Heart left ventricle (tissue), 16 donors: ENCODE results near the gene ENTPD8. TPM values are rescaled to one million over a fixed set of nuclear protein-coding genes. Genes with fewer than 3 reads are reported as not detected.

Experiments used
- ATAC-seq, 4 donors: fragments of 200-7000 bp; cut with Tn5 transposase; one replicate each; pipeline ENCODE4 v1.9.1; 2020 to 2022; ENCODE audit warnings: moderate library complexity in 4 of 4, mild to moderate bottlenecking in 3 of 4, moderate number of reproducible peaks in 1 of 4
- DNase-seq, 5 donors: peaks; one replicate each; pipeline ENCODE4 v3.0.0-alpha.2; 2020
- H3K27ac ChIP-seq, 12 donors: fragments of 200-600 bp; sonication (generic) in 4 of 12; one replicate each; pipeline versions ENCODE4 v1.5.0 to v1.8.0; 2016 to 2022; ENCODE audit warnings: mild to moderate bottlenecking in 2 of 12
- H3K27me3 ChIP-seq, 9 donors: fragments of 200-600 bp; sonication (generic) in 2 of 9; one replicate each; pipeline versions ENCODE4 v1.5.1 to v1.8.0; 2016 to 2022; ENCODE audit warnings: mild to moderate bottlenecking in 3 of 9
- H3K36me3 ChIP-seq, 9 donors: fragments of 200-600 bp; sonication (generic) in 2 of 9; one replicate each; pipeline versions ENCODE4 v1.5.0 to v1.8.0; 2018 to 2022; ENCODE audit warnings: mild to moderate bottlenecking in 2 of 9
- H3K4me1 ChIP-seq, 12 donors: fragments of 200-600 bp; sonication (generic) in 4 of 12; one replicate each; pipeline versions ENCODE4 v1.5.0 to v1.8.0; 2016 to 2022; ENCODE audit warnings: mild to moderate bottlenecking in 3 of 12
- H3K4me3 ChIP-seq, 12 donors: fragments of 200-600 bp; sonication (generic) in 4 of 12; one replicate each; pipeline versions ENCODE4 v1.5.0 to v1.8.0; 2017 to 2022; ENCODE audit warnings: mild to moderate bottlenecking in 9 of 12, moderate library complexity in 4 of 12
- H3K9me3 ChIP-seq, 12 donors: fragments of 200-600 bp; sonication (generic) in 4 of 12; one replicate each; pipeline versions ENCODE4 v1.5.0 to v1.8.0; 2016 to 2022; ENCODE audit warnings: mild to moderate bottlenecking in 1 of 12
- CTCF ChIP-seq, 12 donors: fragments of 200-600 bp; sonication (generic) in 4 of 12; IDR thresholded peaks; one replicate each; pipeline versions ENCODE4 v1.5.0 to v1.8.0; 2018 to 2022; ENCODE audit warnings: antibody characterized with exemption in 12 of 12, mild to moderate bottlenecking in 5 of 12
- POLR2A ChIP-seq, 2 donors: fragments of 450-650 bp; IDR thresholded peaks; one replicate each; pipeline ENCODE4 v1.6.1; 2017; ENCODE audit warnings: antibody characterized with exemption in 2 of 2, mild to moderate bottlenecking in 2 of 2, moderate library complexity in 2 of 2
- WGBS, 4 donors: extraction: QIAGEN DNeasy Blood & Tissue Kit in 2 of 4; methylation state at CpG; one replicate each; pipeline versions ENCODE4 v1.1.5 to v1.1.7; 2013 to 2018; 5-methylcytosine and 5-hydroxymethylcytosine counted together
- intact Hi-C, 10 donors: fragments of 100-400 bp; cut with DNase I; formaldehyde crosslinking; loops; one replicate each; pipeline versions ENCODE4 v1.11.1 to v1.14.2; 2022
- polyA plus RNA-seq, 2 donors: library from polyadenylated mRNA; stranded (reverse); fragments of 200-250 nt; gene quantifications; one replicate each; pipeline ENCODE4 v1.2.3, GENCODE V29; 2013
- total RNA-seq, 9 donors: library from RNA; depleted of rRNA in 2 of 9; stranded (reverse); fragments of >200 nt in 2 of 9; fragmentation: NEBNext Ultra II Directional in 3 of 9; extraction: Animal tissue kit (Norgen Biotek cat#: 25700) in 3 of 9; gene quantifications; one replicate each; pipeline versions ENCODE4 v1.1.0 to v1.2.4, GENCODE V29; 2016 to 2023
- donor health status: ischemic (EF 13 %, LVEDD 7.1; RV severe dilation, severe dysfunction).
- donor health status: healthy with polysubstance abuse.
- donor health status: DM: no; HTN: yes; CAD: no.
- donor health status: DM: no; HTN: no; CAD: no.
- donor health status: ischemic (EF 25% LVEDD 6.9; RV normal size, moderate dysfunction).
- donor health status: ischemic (EF 25% LVEDD 5.7; RV mildly dilated, moderate dysfunction).
- donor health status: healthy.
- donor health status: DM: yes; HTN: yes; CAD: no.
- donor health status: ischemic (EF 35%, LVEDD 5.7; RV mildly dilated, moderate dysfunction).
- donor health status: nonischemic (EF 11% LVEDD 7.7; RV severe dilation, severe dysfunction).
- donor health status: DM: yes; HTN: yes; CAD: no.
- donor health status: PGD.
- donor health status: ischemic (EF 29% LVEDD 5.4; RV normal size, mild dysfunction).
- donor health status: nonischemic (EF 23%, LVEDD 6.1; RV moderate dilation, normal function).

Gene ENTPD8
- total and polyA plus RNA-seq, 11 donors, result not detected

DNA sequence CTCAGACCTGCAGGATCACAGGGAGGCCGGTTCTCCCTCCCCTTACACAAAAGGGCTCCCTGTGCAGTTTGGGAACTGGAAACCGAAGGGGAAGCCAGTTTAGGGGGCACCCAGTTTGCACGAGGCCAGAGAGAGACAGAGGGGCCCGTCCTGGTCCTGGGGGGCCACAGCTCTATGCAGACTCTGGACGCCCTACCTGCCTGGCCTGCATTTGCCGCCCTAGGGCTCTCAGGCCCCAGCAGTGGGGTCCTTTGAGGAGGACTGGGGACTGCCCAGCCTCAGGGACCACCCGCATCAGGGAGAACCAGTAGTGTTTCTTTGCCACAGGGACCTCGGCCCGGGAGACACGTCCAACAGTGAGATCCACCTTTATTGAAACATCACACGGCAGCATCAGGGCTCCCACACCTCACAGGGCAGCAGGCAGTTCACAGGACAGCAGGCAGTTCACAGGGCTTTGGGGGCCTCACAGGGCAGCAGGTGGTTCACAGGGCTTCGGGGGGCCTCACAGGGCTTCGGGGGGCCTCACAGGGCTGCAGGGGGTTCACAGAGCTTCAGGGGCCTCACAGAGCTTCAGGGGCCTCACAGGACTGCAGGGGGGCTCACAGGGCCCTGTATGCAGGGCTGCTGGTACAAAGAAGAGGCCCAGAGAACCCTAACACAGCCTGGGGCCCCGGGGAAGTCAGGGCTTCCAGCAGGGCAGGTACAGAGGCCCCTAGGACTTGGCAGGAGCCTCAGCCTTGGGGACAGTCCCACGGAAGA, 18.6 kb upstream of the ENTPD8 start:
- 53 to 58% (median 56%) methylated on average over 9 to 15 of the region's 15 CpGs for WGBS, 4 donors
- Histone ChIP-seq H3K4me3 (peak overlapping the region in 11 of 12 donors; percentile 22 to 95 (median 68)), H3K4me1 (peaks cover 3 to 45% (median 18%) of the 10 kb centered on the region in 12 donors)

GRCh38 chr9:137459152-137459600, 18.0 kb upstream of the ENTPD8 start, which contains the start of gene NSMF:
TSS of gene NSMF (minus strand) at chr9:137459334. CDS start at chr9:137459102, 232 bp downstream.
- peak within 1 kb of the TSS; percentile 44 to 95 (median 68) for H3K4me3 ChIP-seq
- H3K36me3 ChIP-seq, result peaks cover 0 to 16% (median 3%) of the 10 kb centered on the region in 9 donors
- ATAC-seq, result peak; percentile 87 to 95 (median 90)
- H3K27me3 ChIP-seq, result peaks cover 0 to 7% (median 0%) of the 10 kb centered on the region in 9 donors
- intact Hi-C loops, result no loop called here
- WGBS, 4 donors, result 1 to 2% (median 1%) methylated on average over 12 to 62 of the region's 62 CpGs
- peaks cover 3 to 51% (median 23%) of the 10 kb centered on the region in 12 donors for H3K4me1 ChIP-seq
- H3K27ac ChIP-seq, result peak within 1 kb of the TSS in 9 of 12 donors; percentile 59 to 83 (median 77)
- no peaks in the 10 kb centered on the region for H3K9me3 ChIP-seq
- peak; percentile 95 to 98 (median 96) for DNase-seq
- peak; percentile 52 to 55 for TF ChIP-seq POLR2A (IDR thresholded peaks at IDR 0.05)
- no peak for TF ChIP-seq CTCF (IDR thresholded peaks at IDR 0.05)

More for the DNA sequence above, 18.6 kb upstream of the ENTPD8 start:
- Histone ChIP-seq H3K27me3 (peaks cover 0 to 7% (median 0%) of the 10 kb centered on the region in 9 donors), H3K9me3 (no peaks in the 10 kb centered on the region), H3K27ac (peak overlapping the region in 9 of 12 donors; percentile 59 to 83 (median 77)), H3K36me3 (peaks cover 0 to 16% (median 3%) of the 10 kb centered on the region in 9 donors)
- TF ChIP-seq CTCF (IDR thresholded peaks at IDR 0.05) (no peak), POLR2A (IDR thresholded peaks at IDR 0.05) (no peak)
- ATAC-seq (peak in 2 of 4 donors; percentile 3 to 6), DNase-seq (peak in 2 of 5 donors; percentile 36 to 64)
- intact Hi-C loops, result loop anchor here in 1 of 10 donors (10.0 kb wide), 1 partner anchor 55 kb away; no protein-coding TSS in a partner anchor

DNA sequence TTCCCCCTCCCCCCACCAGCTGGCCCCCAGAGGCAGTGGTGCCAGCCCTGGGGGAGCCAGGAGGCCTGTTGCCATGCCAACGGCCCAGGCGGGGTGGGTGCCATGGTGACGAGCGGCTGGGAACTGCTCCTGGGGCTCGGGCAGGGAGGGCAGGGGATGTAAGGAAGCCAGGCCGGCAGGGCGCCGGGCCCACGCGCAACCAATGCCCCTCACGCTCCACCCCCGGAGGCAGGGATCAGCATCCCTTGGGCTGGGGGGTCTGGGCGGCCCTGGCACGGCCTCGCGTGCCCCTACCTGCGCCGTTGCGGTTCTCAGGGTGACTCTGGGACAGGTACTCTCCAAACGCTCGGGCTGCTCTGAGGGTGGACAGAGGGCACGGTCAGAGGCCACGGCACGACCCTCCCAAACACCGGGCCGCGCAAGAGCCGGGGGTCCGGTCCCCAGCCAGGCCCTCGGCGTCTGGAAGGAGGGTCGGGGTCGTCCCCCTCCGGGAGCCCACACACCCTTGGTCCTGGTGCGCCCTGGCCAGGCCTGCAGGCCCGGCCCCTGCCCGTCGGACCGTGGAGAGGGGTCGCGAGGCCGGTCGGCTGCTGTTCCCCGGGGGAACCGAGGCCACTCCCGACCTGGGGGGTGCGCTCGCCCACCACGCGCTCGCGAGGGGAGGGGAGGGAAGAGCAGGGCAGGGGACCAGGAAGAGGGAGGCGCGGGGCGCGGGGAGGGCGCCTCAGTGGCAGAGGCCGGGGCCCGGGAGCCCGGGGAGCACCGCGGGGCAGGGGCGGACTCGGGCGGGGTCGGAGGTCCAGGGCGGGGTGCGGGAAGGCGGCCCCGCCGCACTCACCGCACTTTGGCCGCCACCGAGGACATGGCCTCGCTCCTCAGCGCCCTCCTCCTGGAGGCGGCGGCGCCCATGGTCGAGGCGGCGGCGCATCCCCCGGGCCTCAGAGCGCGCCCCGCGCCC, 17.3 kb upstream of the ENTPD8 start:
- H3K4me3 ChIP-seq, result peak overlapping the region; percentile 44 to 95 (median 68)
- ATAC-seq (no peak), DNase-seq (peak in 4 of 5 donors; percentile 18 to 71 (median 40))
- H3K4me1 ChIP-seq, result peaks cover 3 to 54% (median 24%) of the 10 kb centered on the region in 12 donors
- peak overlapping the region in 8 of 12 donors; percentile 12 to 80 (median 44) for H3K27ac ChIP-seq
- 5 to 34% (median 23%) methylated on average over 29 to 88 of the region's 88 CpGs for WGBS, 4 donors
- no peak for TF ChIP-seq CTCF (IDR thresholded peaks at IDR 0.05)
- no peak for TF ChIP-seq POLR2A (IDR thresholded peaks at IDR 0.05)
- H3K36me3 ChIP-seq, result peaks cover 0 to 16% (median 3%) of the 10 kb centered on the region in 9 donors
- H3K27me3 ChIP-seq, result peaks cover 0 to 7% (median 0%) of the 10 kb centered on the region in 9 donors
- H3K9me3 ChIP-seq, result no peaks in the 10 kb centered on the region
- intact Hi-C loops, result no loop called here
